Central memory CD8-positive, alpha-beta T cell (primary cell): ENCODE results near the gene KSR2.

Experiments
- ATAC-seq: fragments of 150-1000 bp; cut with Tn5 transposase; replicated peaks from 2 replicates; pipeline ENCODE4 v1.10.0; 2022; ENCODE audit warnings: mild to moderate bottlenecking, moderate FRiP score, moderate number of reproducible peaks; ENCODE audit not compliant: poor library complexity, severe bottlenecking; ENCODE audit errors: extremely low read depth
- DNase-seq, 2 donors: peaks; one replicate each; pipeline ENCODE4 v3.0.0; 2021; ENCODE audit warnings: low spot score in 2 of 2
- H3K27ac Mint-ChIP-seq: one replicate; pipeline ENCODE4 v1.8.0; 2022; ENCODE audit warnings: low read depth, mild to moderate bottlenecking, moderate library complexity, mixed read lengths
- H3K27me3 Mint-ChIP-seq: one replicate; pipeline ENCODE4 v1.8.0; 2022; ENCODE audit warnings: mixed read lengths
- H3K36me3 Mint-ChIP-seq: one replicate; pipeline ENCODE4 v1.8.0; 2022; ENCODE audit warnings: mild to moderate bottlenecking, moderate library complexity, mixed read lengths; ENCODE audit not compliant: insufficient read depth
- H3K4me1 Mint-ChIP-seq: one replicate; pipeline ENCODE4 v1.8.0; 2022; ENCODE audit warnings: mixed read lengths
- H3K4me3 Mint-ChIP-seq: one replicate; pipeline ENCODE4 v1.8.0; 2022; ENCODE audit warnings: mild to moderate bottlenecking, moderate library complexity, mixed read lengths
- H3K9me3 Mint-ChIP-seq: one replicate; pipeline ENCODE4 v1.8.0; 2022; ENCODE audit warnings: mixed read lengths

KSR2 gene

GRCh38 chr12:117986705-117987469 is 18.1 kb upstream of the KSR2 start:
- H3K27me3 Mint-ChIP-seq: peaks cover 16% of the 10 kb centered on the region
- H3K27ac Mint-ChIP-seq: no peak overlapping the region
- ATAC-seq (no peak), DNase-seq (no peak)
- no peaks in the 10 kb centered on the region for H3K4me1 Mint-ChIP-seq
- peaks cover 2% of the 10 kb centered on the region for H3K36me3 Mint-ChIP-seq
- no peaks in the 10 kb centered on the region for H3K9me3 Mint-ChIP-seq
- H3K4me3 Mint-ChIP-seq: no peak overlapping the region

DNA sequence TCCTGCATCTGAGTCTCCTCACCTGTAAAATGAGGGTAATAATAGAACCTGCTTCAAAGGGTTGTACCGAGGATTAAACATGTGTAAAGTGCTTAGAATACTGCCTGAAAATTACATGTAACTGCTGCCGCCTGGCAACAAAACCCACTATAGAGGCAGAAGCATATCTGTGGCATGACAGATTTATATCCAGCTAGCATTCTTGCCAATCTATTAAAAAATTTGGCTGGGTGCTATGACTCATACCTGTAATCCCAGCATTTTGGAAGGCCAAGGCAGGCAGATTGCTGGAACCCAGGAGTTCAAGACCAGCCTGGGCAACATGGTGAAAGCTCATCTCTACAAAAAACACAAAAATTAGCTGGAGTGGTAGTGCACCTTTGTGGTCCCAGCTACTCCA is 16.4 kb upstream of the KSR2 start:
- no peaks in the 10 kb centered on the region for H3K9me3 Mint-ChIP-seq
- no peak for ATAC-seq
- H3K4me3 Mint-ChIP-seq: no peak overlapping the region
- peaks cover 16% of the 10 kb centered on the region for H3K27me3 Mint-ChIP-seq
- no peak for DNase-seq
- no peak overlapping the region for H3K27ac Mint-ChIP-seq
- no peaks in the 10 kb centered on the region for H3K4me1 Mint-ChIP-seq
- peaks cover 2% of the 10 kb centered on the region for H3K36me3 Mint-ChIP-seq

- Mint-ChIP-seq H3K27ac (no peak overlapping the region), H3K4me3 (no peak overlapping the region), H3K4me1 (no peaks in the 10 kb centered on the region), H3K27me3 (peaks cover 26% of the 10 kb centered on the region), H3K36me3 (no peaks in the 10 kb centered on the region), H3K9me3 (no peaks in the 10 kb centered on the region)
- DNase-seq (no peak), ATAC-seq (no peak)
Measured at GRCh38 chr12:117981267-117981666, 12.5 kb upstream of the KSR2 start.

- ATAC-seq (no peak), DNase-seq (no peak)
- Mint-ChIP-seq H3K9me3 (no peaks in the 10 kb centered on the region), H3K4me1 (no peaks in the 10 kb centered on the region), H3K4me3 (no peak overlapping the region), H3K27ac (no peak overlapping the region), H3K36me3 (no peaks in the 10 kb centered on the region), H3K27me3 (peaks cover 26% of the 10 kb centered on the region)
Measured at GRCh38 chr12:117980616-117981015, 11.8 kb upstream of the KSR2 start.

GRCh38 chr12:117977373-117977772 is 8.6 kb upstream of the KSR2 start:
- no peak for ATAC-seq
- no peak for DNase-seq
- Mint-ChIP-seq H3K36me3 (no peaks in the 10 kb centered on the region), H3K4me1 (no peaks in the 10 kb centered on the region), H3K9me3 (no peaks in the 10 kb centered on the region), H3K27ac (no peak overlapping the region), H3K4me3 (no peak overlapping the region), H3K27me3 (peaks cover 34% of the 10 kb centered on the region)

- H3K4me3 Mint-ChIP-seq: no peak overlapping the region
- no peak for ATAC-seq
- no peaks in the 10 kb centered on the region for H3K4me1 Mint-ChIP-seq
- no peak for DNase-seq
- H3K36me3 Mint-ChIP-seq: no peaks in the 10 kb centered on the region
- H3K9me3 Mint-ChIP-seq: peaks cover 11% of the 10 kb centered on the region
- peaks cover 56% of the 10 kb centered on the region for H3K27me3 Mint-ChIP-seq
- H3K27ac Mint-ChIP-seq: no peak overlapping the region
Measured at GRCh38 chr12:117975006-117975405, 6.2 kb upstream of the KSR2 start.

GRCh38 chr12:117972301-117972700 is 3.5 kb upstream of the KSR2 start:
- Mint-ChIP-seq H3K4me3 (no peak overlapping the region), H3K27ac (no peak overlapping the region), H3K36me3 (no peaks in the 10 kb centered on the region), H3K9me3 (peaks cover 11% of the 10 kb centered on the region), H3K27me3 (peaks cover 71% of the 10 kb centered on the region), H3K4me1 (peaks cover 13% of the 10 kb centered on the region)
- DNase-seq (no peak), ATAC-seq (no peak)

- no peak for ATAC-seq
- DNase-seq: no peak
- Mint-ChIP-seq H3K36me3 (peaks cover 4% of the 10 kb centered on the region), H3K4me1 (peaks cover 13% of the 10 kb centered on the region), H3K4me3 (peak overlapping the region; percentile 15), H3K27ac (no peak overlapping the region), H3K9me3 (peaks cover 11% of the 10 kb centered on the region), H3K27me3 (peaks cover 91% of the 10 kb centered on the region)
Measured at GRCh38 chr12:117970334-117970733, 1.5 kb upstream of the KSR2 start.

GRCh38 chr12:117968151-117968789 is 520 bp downstream of the KSR2 start:
- no peak for DNase-seq
- peaks cover 11% of the 10 kb centered on the region for H3K9me3 Mint-ChIP-seq
- peak overlapping the region; percentile 75 for H3K4me3 Mint-ChIP-seq
- peaks cover 91% of the 10 kb centered on the region for H3K27me3 Mint-ChIP-seq
- H3K36me3 Mint-ChIP-seq: peaks cover 4% of the 10 kb centered on the region
- no peak overlapping the region for H3K27ac Mint-ChIP-seq
- no peak for ATAC-seq
- H3K4me1 Mint-ChIP-seq: peaks cover 13% of the 10 kb centered on the region

GRCh38 chr12:117967512-117967911 is 1.3 kb downstream of the KSR2 start:
- H3K9me3 Mint-ChIP-seq: peaks cover 11% of the 10 kb centered on the region
- peak overlapping the region; percentile 15 for H3K4me3 Mint-ChIP-seq
- peaks cover 13% of the 10 kb centered on the region for H3K4me1 Mint-ChIP-seq
- peaks cover 4% of the 10 kb centered on the region for H3K36me3 Mint-ChIP-seq
- H3K27me3 Mint-ChIP-seq: peaks cover 88% of the 10 kb centered on the region
- DNase-seq: no peak
- no peak for ATAC-seq
- no peak overlapping the region for H3K27ac Mint-ChIP-seq

- Mint-ChIP-seq H3K4me3 (peak overlapping the region; percentile 15), H3K9me3 (peaks cover 10% of the 10 kb centered on the region), H3K27ac (no peak overlapping the region), H3K36me3 (peaks cover 4% of the 10 kb centered on the region), H3K4me1 (peaks cover 13% of the 10 kb centered on the region), H3K27me3 (peaks cover 86% of the 10 kb centered on the region)
- DNase-seq: no peak
- no peak for ATAC-seq
Measured at GRCh38 chr12:117967043-117967442, 1.7 kb downstream of the KSR2 start.

GRCh38 chr12:117966511-117966910 is 2.3 kb downstream of the KSR2 start:
- H3K4me3 Mint-ChIP-seq: no peak overlapping the region
- H3K9me3 Mint-ChIP-seq: peaks cover 5% of the 10 kb centered on the region
- peaks cover 13% of the 10 kb centered on the region for H3K4me1 Mint-ChIP-seq
- peaks cover 85% of the 10 kb centered on the region for H3K27me3 Mint-ChIP-seq
- H3K27ac Mint-ChIP-seq: no peak overlapping the region
- no peak for ATAC-seq
- peaks cover 4% of the 10 kb centered on the region for H3K36me3 Mint-ChIP-seq
- no peak for DNase-seq

GRCh38 chr12:117963836-117964235 is 5.0 kb downstream of the KSR2 start:
- H3K4me1 Mint-ChIP-seq: peaks cover 7% of the 10 kb centered on the region
- H3K4me3 Mint-ChIP-seq: no peak overlapping the region
- peaks cover 82% of the 10 kb centered on the region for H3K27me3 Mint-ChIP-seq
- H3K9me3 Mint-ChIP-seq: no peaks in the 10 kb centered on the region
- H3K36me3 Mint-ChIP-seq: peaks cover 4% of the 10 kb centered on the region
- no peak for DNase-seq
- no peak for ATAC-seq
- H3K27ac Mint-ChIP-seq: no peak overlapping the region
